ENCODE measurements around the gene DCDC2B. TPM values are rescaled to one million over a fixed set of nuclear protein-coding genes. Genes with fewer than 3 reads are reported as not detected.
A peak's percentile ranks its signal among the peaks of the same experiment; 100 is the strongest.

The DCDC2B gene
- total and polyA plus RNA-seq, 9 of the 15 experiments (the other 6 are each of a cell fraction or from before 2014, with no cell fraction given), result not detected

DNA sequence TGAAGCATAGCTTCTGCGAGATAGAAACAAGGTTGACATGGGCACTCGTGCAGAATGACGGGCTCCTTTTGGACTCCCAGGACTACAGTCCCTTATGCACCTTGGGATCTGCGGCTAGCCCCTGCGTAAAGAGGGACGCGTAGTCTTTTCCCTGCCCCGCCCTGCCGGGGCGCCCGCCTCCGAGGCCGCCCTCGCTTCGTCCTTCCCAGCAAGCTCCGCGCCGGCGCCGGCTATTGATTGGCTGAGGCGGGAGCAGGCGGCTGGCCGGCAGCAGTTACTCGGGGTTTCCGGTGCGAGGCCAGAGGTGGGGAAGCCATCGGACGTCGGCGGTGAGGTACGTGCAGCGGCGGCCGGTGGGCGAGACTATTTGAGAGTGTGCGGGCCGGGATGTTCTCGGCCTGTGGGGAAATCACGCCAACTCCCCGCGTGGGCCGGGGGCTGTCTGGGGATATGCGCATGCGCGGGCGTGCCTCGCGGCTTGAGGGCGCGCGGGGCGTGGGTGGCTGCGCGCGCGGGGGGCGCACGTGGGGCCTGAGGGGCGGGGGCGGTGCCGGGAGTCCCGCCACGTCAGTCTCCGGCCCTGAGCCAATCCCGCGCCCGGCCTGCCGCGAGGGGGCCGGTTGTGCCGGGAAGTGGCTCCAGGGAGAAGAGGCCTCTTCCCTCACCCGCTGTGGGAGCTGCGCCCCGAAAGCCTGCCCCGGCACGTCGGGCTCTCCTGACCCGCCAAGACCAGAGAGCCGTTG is 29.3 kb upstream of the DCDC2B start, which contains the start of gene TXLNA (continued):
- TF ChIP-seq NKRF (IDR thresholded peaks at IDR 0.05; ENCODE audit: borderline replicate concordance), result peak; percentile 75; the same call in 1 of the 2 replicates
- TF ChIP-seq HDAC3 (IDR thresholded peaks at IDR 0.05; ENCODE audit: borderline replicate concordance, partially characterized antibody), result no peak
- TF ChIP-seq, protein P1, sequence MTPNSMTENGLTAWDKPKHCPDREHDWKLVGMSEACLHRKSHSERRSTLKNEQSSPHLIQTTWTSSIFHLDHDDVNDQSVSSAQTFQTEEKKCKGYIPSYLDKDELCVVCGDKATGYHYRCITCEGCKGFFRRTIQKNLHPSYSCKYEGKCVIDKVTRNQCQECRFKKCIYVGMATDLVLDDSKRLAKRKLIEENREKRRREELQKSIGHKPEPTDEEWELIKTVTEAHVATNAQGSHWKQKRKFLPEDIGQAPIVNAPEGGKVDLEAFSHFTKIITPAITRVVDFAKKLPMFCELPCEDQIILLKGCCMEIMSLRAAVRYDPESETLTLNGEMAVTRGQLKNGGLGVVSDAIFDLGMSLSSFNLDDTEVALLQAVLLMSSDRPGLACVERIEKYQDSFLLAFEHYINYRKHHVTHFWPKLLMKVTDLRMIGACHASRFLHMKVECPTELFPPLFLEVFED (CRISPR knock-in tag; conservative IDR thresholded peaks at IDR 0.05), result no peak; the same call in none of the 2 replicates
- TF ChIP-seq, protein P2, sequence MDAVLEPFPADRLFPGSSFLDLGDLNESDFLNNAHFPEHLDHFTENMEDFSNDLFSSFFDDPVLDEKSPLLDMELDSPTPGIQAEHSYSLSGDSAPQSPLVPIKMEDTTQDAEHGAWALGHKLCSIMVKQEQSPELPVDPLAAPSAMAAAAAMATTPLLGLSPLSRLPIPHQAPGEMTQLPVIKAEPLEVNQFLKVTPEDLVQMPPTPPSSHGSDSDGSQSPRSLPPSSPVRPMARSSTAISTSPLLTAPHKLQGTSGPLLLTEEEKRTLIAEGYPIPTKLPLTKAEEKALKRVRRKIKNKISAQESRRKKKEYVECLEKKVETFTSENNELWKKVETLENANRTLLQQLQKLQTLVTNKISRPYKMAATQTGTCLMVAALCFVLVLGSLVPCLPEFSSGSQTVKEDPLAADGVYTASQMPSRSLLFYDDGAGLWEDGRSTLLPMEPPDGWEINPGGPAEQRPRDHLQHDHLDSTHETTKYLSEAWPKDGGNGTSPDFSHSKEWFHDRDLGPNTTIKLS (IDR thresholded peaks at IDR 0.05; ENCODE audit: borderline replicate concordance, low read depth), result peak; percentile 91
- TF ChIP-seq, protein P3, sequence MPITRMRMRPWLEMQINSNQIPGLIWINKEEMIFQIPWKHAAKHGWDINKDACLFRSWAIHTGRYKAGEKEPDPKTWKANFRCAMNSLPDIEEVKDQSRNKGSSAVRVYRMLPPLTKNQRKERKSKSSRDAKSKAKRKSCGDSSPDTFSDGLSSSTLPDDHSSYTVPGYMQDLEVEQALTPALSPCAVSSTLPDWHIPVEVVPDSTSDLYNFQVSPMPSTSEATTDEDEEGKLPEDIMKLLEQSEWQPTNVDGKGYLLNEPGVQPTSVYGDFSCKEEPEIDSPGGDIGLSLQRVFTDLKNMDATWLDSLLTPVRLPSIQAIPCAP (CRISPR knock-in tag; IDR thresholded peaks at IDR 0.05; ENCODE audit: borderline replicate concordance), result no peak
- no peak for TF ChIP-seq TAL1 (IDR thresholded peaks at IDR 0.05)
- no peak for TF ChIP-seq MTA1 (IDR thresholded peaks at IDR 0.05; ENCODE audit: borderline replicate concordance)
- TF ChIP-seq CREB3 (tag; conservative IDR thresholded peaks at IDR 0.05; ENCODE audit: low read depth), result peak; percentile 87
- TF ChIP-seq CEBPG (CRISPR knock-in tag; IDR thresholded peaks at IDR 0.05), result no peak
- no peak for TF ChIP-seq CEBPG (tag; conservative IDR thresholded peaks at IDR 0.05 in 1 of 2, IDR thresholded peaks at IDR 0.05 in 1 of 2)
- TF ChIP-seq, protein P4, sequence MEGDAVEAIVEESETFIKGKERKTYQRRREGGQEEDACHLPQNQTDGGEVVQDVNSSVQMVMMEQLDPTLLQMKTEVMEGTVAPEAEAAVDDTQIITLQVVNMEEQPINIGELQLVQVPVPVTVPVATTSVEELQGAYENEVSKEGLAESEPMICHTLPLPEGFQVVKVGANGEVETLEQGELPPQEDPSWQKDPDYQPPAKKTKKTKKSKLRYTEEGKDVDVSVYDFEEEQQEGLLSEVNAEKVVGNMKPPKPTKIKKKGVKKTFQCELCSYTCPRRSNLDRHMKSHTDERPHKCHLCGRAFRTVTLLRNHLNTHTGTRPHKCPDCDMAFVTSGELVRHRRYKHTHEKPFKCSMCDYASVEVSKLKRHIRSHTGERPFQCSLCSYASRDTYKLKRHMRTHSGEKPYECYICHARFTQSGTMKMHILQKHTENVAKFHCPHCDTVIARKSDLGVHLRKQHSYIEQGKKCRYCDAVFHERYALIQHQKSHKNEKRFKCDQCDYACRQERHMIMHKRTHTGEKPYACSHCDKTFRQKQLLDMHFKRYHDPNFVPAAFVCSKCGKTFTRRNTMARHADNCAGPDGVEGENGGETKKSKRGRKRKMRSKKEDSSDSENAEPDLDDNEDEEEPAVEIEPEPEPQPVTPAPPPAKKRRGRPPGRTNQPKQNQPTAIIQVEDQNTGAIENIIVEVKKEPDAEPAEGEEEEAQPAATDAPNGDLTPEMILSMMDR (IDR thresholded peaks at IDR 0.05 in 2 of 3, conservative IDR thresholded peaks at IDR 0.05 in 1 of 3; ENCODE audit: insufficient read depth in 2 of 3, low read depth in 1 of 3, low read length in 3 of 3), result peak in 1 of 3 experiments; percentile 4; a peak in 1 of 6 replicates
- peak; percentile 84 for TF ChIP-seq KDM5B (IDR thresholded peaks at IDR 0.05; ENCODE audit: insufficient replicate concordance, low read depth, low read length)
- TF ChIP-seq RBM14 (IDR thresholded peaks at IDR 0.05; ENCODE audit: borderline replicate concordance, insufficient read depth, low read depth, low read length), result no peak
- TF ChIP-seq POLR2AphosphoS5 (IDR thresholded peaks at IDR 0.05; ENCODE audit: control insufficient read depth, insufficient read depth, low read depth, low read length), result peak; percentile 71; the same call in 1 of the 2 replicates
- peak; percentile 24 for TF ChIP-seq SMAD1 (IDR thresholded peaks at IDR 0.05; ENCODE audit: low read depth, low read length, partially characterized antibody)
- peak; percentile 35 to 73; a peak in 2 of 4 replicates for TF ChIP-seq FOXK2 (conservative IDR thresholded peaks at IDR 0.05 in 1 of 2, IDR thresholded peaks at IDR 0.05 in 1 of 2; ENCODE audit: low read depth in 2 of 2)
- no peak for TF ChIP-seq LARP7 (IDR thresholded peaks at IDR 0.05)

Measured in K562 (cell line).